ENCODE results near the gene USP47. TPM values are rescaled to one million over a fixed set of nuclear protein-coding genes. Genes with fewer than 3 reads are reported as not detected.

USP47 gene
- total and polyA plus RNA-seq, 2 donors (not counting 1 experiment from before 2014, with no cell fraction given) = 12.8 to 52.9 TPM

GRCh38 chr11:11884351-11884750 lies 42.6 kb downstream of the USP47 start:
- H3K27me3 Mint-ChIP-seq = no peaks in the 10 kb centered on the region
- Histone ChIP-seq H3K27ac (ENCODE audit: low read length in 2 of 2) (no peak overlapping the region), H3K4me2 (replicated peaks; ENCODE audit: low read depth, low read length, poor library complexity, severe bottlenecking) (no peak overlapping the region), H3K79me2 (ENCODE audit: control insufficient read depth, insufficient read depth, low read length) (peaks cover 6% of the 10 kb centered on the region), H2AFZ (ENCODE audit: insufficient read depth, low read depth, low read length, poor library complexity, severe bottlenecking) (no peak overlapping the region), H3K4me1 (ENCODE audit: control insufficient read depth in 2 of 2, insufficient read depth in 2 of 2, low read length in 2 of 2) (peaks cover 6 to 7% of the 10 kb centered on the region in 2 donors), H3K9me3 (ENCODE audit: control extremely low read depth in 1 of 3, control insufficient read depth in 2 of 3, insufficient read depth in 1 of 3, low read length in 2 of 3) (no peaks in the 10 kb centered on the region), H4K20me1 (ENCODE audit: control insufficient read depth, insufficient read depth, low read length, poor library complexity, severe bottlenecking) (peaks cover 16% of the 10 kb centered on the region), H3K4me3 (ENCODE audit: control extremely low read depth in 1 of 5, extremely low read depth in 1 of 5, insufficient read depth in 1 of 5, low read depth in 2 of 5, low read length in 4 of 5) (no peak overlapping the region), H3K27me3 (replicated peaks in 1 of 4; ENCODE audit: control extremely low read depth in 1 of 4, control insufficient read depth in 3 of 4, insufficient read depth in 4 of 4, low read length in 3 of 4) (no peaks in the 10 kb centered on the region), H3K36me3 (replicated peaks in 1 of 2; ENCODE audit: control extremely low read depth in 1 of 2, control insufficient read depth in 1 of 2, extremely low read depth in 1 of 2, insufficient read depth in 2 of 2, low read length in 1 of 2) (peaks cover 5 to 57% of the 10 kb centered on the region in 2 experiments), H3K9ac (ENCODE audit: low read length) (no peak overlapping the region)
- no peaks in the 10 kb centered on the region for H3K9me3 Mint-ChIP-seq (ENCODE audit: insufficient read depth)
- no peak overlapping the region for H3K27ac Mint-ChIP-seq
- intact Hi-C loops (cut with micrococcal nuclease) = no loop called here
- WGBS (ENCODE audit: insufficient coverage) = no CpG with 5 or more reads among the region's 2 CpGs
- H3K4me3 Mint-ChIP-seq = no peak overlapping the region
- DNase-seq (no peak), ATAC-seq (ENCODE audit: low read depth) (no peak)
- ChIA-PET CTCF (no interaction called here), POLR2A (no interaction called here)
- peaks cover 26% of the 10 kb centered on the region for H3K4me1 Mint-ChIP-seq
- TF ChIP-seq EZH2 (IDR thresholded peaks at IDR 0.05; ENCODE audit: borderline replicate concordance, insufficient read depth, low read depth, low read length, poor library complexity, severe bottlenecking) (no peak), CTCF (IDR thresholded peaks at IDR 0.05) (no peak)

GRCh38 chr11:11884774-11885481 lies 43.2 kb downstream of the USP47 start:
- H4K20me1 ChIP-seq (ENCODE audit: control insufficient read depth, insufficient read depth, low read length, poor library complexity, severe bottlenecking) = peaks cover 11% of the 10 kb centered on the region
- H3K4me3 Mint-ChIP-seq = no peak overlapping the region
- WGBS (ENCODE audit: insufficient coverage) = no CpG with 5 or more reads among the region's 7 CpGs
- peaks cover 3% of the 10 kb centered on the region for H3K79me2 ChIP-seq (ENCODE audit: control insufficient read depth, insufficient read depth, low read length)
- H3K9ac ChIP-seq (ENCODE audit: low read length) = no peak overlapping the region
- H3K36me3 ChIP-seq (replicated peaks in 1 of 2; ENCODE audit: control extremely low read depth in 1 of 2, control insufficient read depth in 1 of 2, extremely low read depth in 1 of 2, insufficient read depth in 2 of 2, low read length in 1 of 2) = peaks cover 5 to 58% of the 10 kb centered on the region in 2 experiments
- H3K27ac ChIP-seq (ENCODE audit: low read length in 2 of 2) = no peak overlapping the region
- DNase-seq (no peak), ATAC-seq (ENCODE audit: low read depth) (no peak)
- no peak for TF ChIP-seq EZH2 (IDR thresholded peaks at IDR 0.05; ENCODE audit: borderline replicate concordance, insufficient read depth, low read depth, low read length, poor library complexity, severe bottlenecking)
- TF ChIP-seq CTCF (IDR thresholded peaks at IDR 0.05) = no peak
- intact Hi-C loops (cut with micrococcal nuclease) = no loop called here
- POLR2A ChIA-PET = no interaction called here
- no peaks in the 10 kb centered on the region for H3K27me3 Mint-ChIP-seq
- peaks cover 6 to 7% of the 10 kb centered on the region in 2 donors for H3K4me1 ChIP-seq (ENCODE audit: control insufficient read depth in 2 of 2, insufficient read depth in 2 of 2, low read length in 2 of 2)
- H2AFZ ChIP-seq (ENCODE audit: insufficient read depth, low read depth, low read length, poor library complexity, severe bottlenecking) = no peak overlapping the region
- peaks cover 25% of the 10 kb centered on the region for H3K4me1 Mint-ChIP-seq
- H3K9me3 Mint-ChIP-seq (ENCODE audit: insufficient read depth) = no peaks in the 10 kb centered on the region
- no peaks in the 10 kb centered on the region for H3K9me3 ChIP-seq (ENCODE audit: control extremely low read depth in 1 of 3, control insufficient read depth in 2 of 3, insufficient read depth in 1 of 3, low read length in 2 of 3)
- CTCF ChIA-PET = no interaction called here
- H3K27ac Mint-ChIP-seq = peak overlapping the region; percentile 1
- H3K4me2 ChIP-seq (replicated peaks; ENCODE audit: low read depth, low read length, poor library complexity, severe bottlenecking) = no peak overlapping the region
- no peaks in the 10 kb centered on the region for H3K27me3 ChIP-seq (replicated peaks in 1 of 4; ENCODE audit: control extremely low read depth in 1 of 4, control insufficient read depth in 3 of 4, insufficient read depth in 4 of 4, low read length in 3 of 4)
- no peak overlapping the region for H3K4me3 ChIP-seq (ENCODE audit: control extremely low read depth in 1 of 5, extremely low read depth in 1 of 5, insufficient read depth in 1 of 5, low read depth in 2 of 5, low read length in 4 of 5)
